ENCODE data around the gene MRPL37.
"Not testable (repeated sequence)": the region's sequence is repeated elsewhere in the genome, so short reads cannot be mapped to it uniquely, and the experiment has no call there.

Gene MRPL37

GRCh38 chr1:54199765-54200518, at the start of gene MRPL37, which contains the start of gene CYB5RL:
Gene MRPL37 (plus strand): TSS chr1:54200167. CDS start chr1:54200244, 77 bp downstream.
Gene CYB5RL (minus strand): TSS chr1:54200030. CDS start chr1:54195616, 4,414 bp downstream.
- DNase-seq (ENCODE audit: low spot score) = peak; percentile 94

- DNase-seq (ENCODE audit: low spot score) = no peak
Measured at GRCh38 chr1:54151013-54151412, 49.0 kb upstream of the MRPL37 start.

- DNase-seq (ENCODE audit: low spot score) = no peak
Measured at GRCh38 chr1:54152696-54153095, 47.3 kb upstream of the MRPL37 start, which contains the start of gene CDCP2. Gene CDCP2 (minus strand): TSS chr1:54153000. CDS start chr1:54152922, 78 bp downstream.

GRCh38 chr1:54153535-54154439, 46.2 kb upstream of the MRPL37 start:
- no peak for DNase-seq (ENCODE audit: low spot score)

- DNase-seq (ENCODE audit: low spot score) = no peak
Measured at GRCh38 chr1:54156201-54156600, 43.8 kb upstream of the MRPL37 start.

- no peak for DNase-seq (ENCODE audit: low spot score)
Measured at GRCh38 chr1:54156986-54157385, 43.0 kb upstream of the MRPL37 start.

GRCh38 chr1:54157401-54157800, 42.6 kb upstream of the MRPL37 start:
- DNase-seq (ENCODE audit: low spot score) = no peak

GRCh38 chr1:54158071-54158470, 41.9 kb upstream of the MRPL37 start:
- DNase-seq (ENCODE audit: low spot score) = no peak

- DNase-seq (ENCODE audit: low spot score) = no peak
Measured at GRCh38 chr1:54159733-54160316, 40.1 kb upstream of the MRPL37 start.

- no peak for DNase-seq (ENCODE audit: low spot score)
Measured at GRCh38 chr1:54160351-54160750, 39.6 kb upstream of the MRPL37 start.

- no peak for DNase-seq (ENCODE audit: low spot score)
Measured at GRCh38 chr1:54161495-54162168, 38.3 kb upstream of the MRPL37 start.

- no peak for DNase-seq (ENCODE audit: low spot score)
Measured at GRCh38 chr1:54163051-54163450, 36.9 kb upstream of the MRPL37 start.

GRCh38 chr1:54163573-54163972, 36.4 kb upstream of the MRPL37 start:
- DNase-seq (ENCODE audit: low spot score) = no peak

- no peak for DNase-seq (ENCODE audit: low spot score)
Measured at GRCh38 chr1:54165146-54165545, 34.8 kb upstream of the MRPL37 start.

GRCh38 chr1:54166357-54166756, 33.6 kb upstream of the MRPL37 start:
- not testable (repeated sequence) for DNase-seq (ENCODE audit: low spot score)

- no peak for DNase-seq (ENCODE audit: low spot score)
Measured at GRCh38 chr1:54167422-54168139, 32.4 kb upstream of the MRPL37 start.

GRCh38 chr1:54168206-54168965, 31.6 kb upstream of the MRPL37 start:
- DNase-seq (ENCODE audit: low spot score) = no peak

- DNase-seq (ENCODE audit: low spot score) = no peak
Measured at GRCh38 chr1:54169068-54169467, 30.9 kb upstream of the MRPL37 start.

- no peak for DNase-seq (ENCODE audit: low spot score)
Measured at GRCh38 chr1:54171016-54171415, 29.0 kb upstream of the MRPL37 start.

GRCh38 chr1:54171606-54172005, 28.4 kb upstream of the MRPL37 start:
- DNase-seq (ENCODE audit: low spot score) = no peak
